Thoracic aorta (tissue), 2 donors: ENCODE measurements around the gene MAP3K9. TPM values are rescaled to one million over a fixed set of nuclear protein-coding genes. Genes with fewer than 3 reads are reported as not detected.

ENCODE experiments used
- ATAC-seq: fragments of 150-250 bp; one replicate; pipeline ENCODE4 v1.8.0; 2017; ENCODE audit warnings: low read depth; ENCODE audit not compliant: insufficient number of reproducible peaks, low FRiP score
- DNase-seq: peaks from one replicate; pipeline ENCODE4 v3.0.0-alpha.2; 2020; ENCODE audit warnings: low spot score
- H3K27ac ChIP-seq, 2 donors: fragments of 200-600 bp; sonication (generic); 1 replicate in 1 of 2; 2 replicates in 1 of 2; pipeline ENCODE4 v1.5.1; 2016; ENCODE audit warnings: mild to moderate bottlenecking in 2 of 2, moderate library complexity in 2 of 2
- H3K27me3 ChIP-seq: fragments of 200-600 bp; sonication (generic); replicated peaks from 2 replicates; pipeline ENCODE4 v1.6.0; 2016; ENCODE audit warnings: mild to moderate bottlenecking; ENCODE audit not compliant: insufficient read depth
- H3K36me3 ChIP-seq: fragments of 200-600 bp; sonication (generic); one replicate; pipeline ENCODE4 v1.5.1; 2016
- H3K4me1 ChIP-seq, 2 donors: fragments of 200-600 bp; sonication (generic); 1 replicate in 1 of 2; 2 replicates in 1 of 2; pipeline versions ENCODE4 v1.5.1 to v1.6.0; 2016; ENCODE audit warnings: low read depth in 2 of 2, mild to moderate bottlenecking in 1 of 2; ENCODE audit not compliant: control insufficient read depth in 1 of 2
- H3K4me3 ChIP-seq: fragments of 200-600 bp; sonication (generic); 2 replicates; pipeline ENCODE4 v1.5.1; 2016; ENCODE audit warnings: mild to moderate bottlenecking
- H3K9me3 ChIP-seq: fragments of 200-600 bp; sonication (generic); 2 replicates; pipeline ENCODE4 v1.5.1; 2016
- total RNA-seq, 2 donors: library from RNA; depleted of rRNA; stranded (reverse); fragments of >200 nt; gene quantifications; one replicate each; pipeline versions ENCODE4 v1.1.0 to v1.2.3, GENCODE V29; 2016
- TF ChIP-seq, protein P1 (sequence below): fragments of 200-600 bp; sonication (generic); IDR thresholded peaks from one replicate; pipeline ENCODE4 v1.5.1; 2019; ENCODE audit warnings: antibody characterized with exemption

Gene MAP3K9
- total RNA-seq, 2 donors from 2014 or later = 0.63 to 1.1 TPM

DNA sequence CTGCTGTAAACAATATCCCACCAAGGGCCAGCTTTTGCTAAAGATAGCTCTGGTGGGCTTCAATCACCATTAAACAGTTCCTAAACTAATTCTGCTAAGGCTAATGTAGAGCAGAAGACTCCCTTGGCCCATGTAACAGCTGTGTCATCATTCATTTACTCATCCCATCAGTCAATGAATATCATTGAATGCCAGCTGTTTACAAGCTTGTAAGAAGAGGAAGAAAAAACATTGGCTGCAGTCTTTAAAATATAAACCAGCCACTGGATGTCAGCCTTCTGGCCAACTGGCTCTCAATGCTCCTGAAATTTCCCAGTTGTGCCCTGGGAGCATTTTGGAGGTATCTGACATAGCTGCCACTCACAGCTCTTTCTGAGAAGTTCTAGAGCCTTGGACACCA lies 18.0 kb upstream of the MAP3K9 start:
- no peaks in the 10 kb centered on the region for H3K36me3 ChIP-seq
- no peak for ATAC-seq

DNA sequence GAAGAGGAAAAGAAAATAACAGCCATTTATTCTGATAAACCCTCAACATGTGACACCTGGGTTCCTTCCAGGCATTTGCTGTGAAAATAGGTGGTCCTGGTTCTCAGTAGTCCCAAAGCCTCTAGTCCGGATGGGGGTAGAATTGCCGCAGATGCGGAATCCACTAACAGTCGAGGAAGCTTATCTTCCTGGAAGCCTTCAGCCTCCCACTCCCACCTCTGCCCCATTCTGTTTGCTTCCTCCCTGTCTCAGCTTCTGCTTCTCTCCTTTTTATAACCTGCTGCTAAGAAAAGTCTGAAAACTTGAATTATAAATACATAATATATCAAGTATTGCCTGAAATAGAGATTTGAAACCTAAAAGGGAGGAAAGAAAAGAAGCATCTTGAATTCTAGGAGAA lies 14.0 kb upstream of the MAP3K9 start:
- no peak overlapping the region for H3K27ac ChIP-seq
- H3K4me1 ChIP-seq = peaks cover 6 to 14% of the 10 kb centered on the region in 2 donors
- no peak overlapping the region for H3K4me3 ChIP-seq
- DNase-seq = no peak
- TF ChIP-seq, protein P1, sequence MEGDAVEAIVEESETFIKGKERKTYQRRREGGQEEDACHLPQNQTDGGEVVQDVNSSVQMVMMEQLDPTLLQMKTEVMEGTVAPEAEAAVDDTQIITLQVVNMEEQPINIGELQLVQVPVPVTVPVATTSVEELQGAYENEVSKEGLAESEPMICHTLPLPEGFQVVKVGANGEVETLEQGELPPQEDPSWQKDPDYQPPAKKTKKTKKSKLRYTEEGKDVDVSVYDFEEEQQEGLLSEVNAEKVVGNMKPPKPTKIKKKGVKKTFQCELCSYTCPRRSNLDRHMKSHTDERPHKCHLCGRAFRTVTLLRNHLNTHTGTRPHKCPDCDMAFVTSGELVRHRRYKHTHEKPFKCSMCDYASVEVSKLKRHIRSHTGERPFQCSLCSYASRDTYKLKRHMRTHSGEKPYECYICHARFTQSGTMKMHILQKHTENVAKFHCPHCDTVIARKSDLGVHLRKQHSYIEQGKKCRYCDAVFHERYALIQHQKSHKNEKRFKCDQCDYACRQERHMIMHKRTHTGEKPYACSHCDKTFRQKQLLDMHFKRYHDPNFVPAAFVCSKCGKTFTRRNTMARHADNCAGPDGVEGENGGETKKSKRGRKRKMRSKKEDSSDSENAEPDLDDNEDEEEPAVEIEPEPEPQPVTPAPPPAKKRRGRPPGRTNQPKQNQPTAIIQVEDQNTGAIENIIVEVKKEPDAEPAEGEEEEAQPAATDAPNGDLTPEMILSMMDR = no peak
- ATAC-seq = no peak
- no peaks in the 10 kb centered on the region for H3K27me3 ChIP-seq
- H3K36me3 ChIP-seq = no peaks in the 10 kb centered on the region
- H3K9me3 ChIP-seq = no peaks in the 10 kb centered on the region

More for the DNA sequence above, 18.0 kb upstream of the MAP3K9 start:
- no peak overlapping the region for H3K27ac ChIP-seq
- no peaks in the 10 kb centered on the region for H3K9me3 ChIP-seq
- H3K4me1 ChIP-seq = peaks cover 0 to 7% of the 10 kb centered on the region in 2 donors
- H3K27me3 ChIP-seq = no peaks in the 10 kb centered on the region
- DNase-seq = no peak
- H3K4me3 ChIP-seq = no peak overlapping the region
- TF ChIP-seq, protein P1 = no peak

DNA sequence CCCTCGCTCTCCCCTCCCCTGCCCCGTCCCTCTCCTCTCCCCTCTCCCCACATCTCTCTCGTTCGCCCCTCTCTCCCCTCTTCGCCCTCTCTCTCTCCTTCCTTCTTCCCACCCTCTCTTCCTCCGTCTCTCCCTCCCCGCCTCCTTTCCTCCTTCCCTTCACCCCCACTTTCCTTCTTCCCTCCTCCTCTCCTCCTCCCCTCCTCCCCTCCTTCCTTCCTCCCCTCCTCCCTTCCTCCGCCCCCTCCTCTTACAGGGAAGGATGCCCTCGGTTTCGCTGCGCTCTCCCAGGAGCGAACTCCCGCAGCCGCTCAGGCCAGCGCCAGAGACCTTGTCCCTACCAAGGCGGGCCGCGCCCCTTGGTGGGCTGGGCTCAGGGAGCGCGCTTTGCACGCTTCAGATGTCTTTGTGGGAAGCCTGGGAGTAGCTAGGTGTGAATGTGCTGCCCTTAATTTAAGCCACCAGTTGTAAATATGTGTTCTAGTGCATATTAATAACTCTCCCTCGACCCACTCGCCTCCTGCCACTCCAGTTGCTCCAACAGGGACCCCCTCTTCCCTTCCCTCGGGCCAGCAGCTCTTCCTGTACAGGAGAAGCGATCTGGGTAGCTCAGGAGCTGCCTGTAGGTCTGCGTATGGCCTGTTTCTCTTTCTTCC lies 13.3 kb upstream of the MAP3K9 start:
- DNase-seq (no peak), ATAC-seq (no peak)
- TF ChIP-seq, protein P1 = no peak
- Histone ChIP-seq H3K9me3 (no peaks in the 10 kb centered on the region), H3K4me1 (peaks cover 6 to 14% of the 10 kb centered on the region in 2 donors), H3K4me3 (peak overlapping the region; percentile 85), H3K27me3 (no peaks in the 10 kb centered on the region), H3K36me3 (no peaks in the 10 kb centered on the region), H3K27ac (no peak overlapping the region)

DNA sequence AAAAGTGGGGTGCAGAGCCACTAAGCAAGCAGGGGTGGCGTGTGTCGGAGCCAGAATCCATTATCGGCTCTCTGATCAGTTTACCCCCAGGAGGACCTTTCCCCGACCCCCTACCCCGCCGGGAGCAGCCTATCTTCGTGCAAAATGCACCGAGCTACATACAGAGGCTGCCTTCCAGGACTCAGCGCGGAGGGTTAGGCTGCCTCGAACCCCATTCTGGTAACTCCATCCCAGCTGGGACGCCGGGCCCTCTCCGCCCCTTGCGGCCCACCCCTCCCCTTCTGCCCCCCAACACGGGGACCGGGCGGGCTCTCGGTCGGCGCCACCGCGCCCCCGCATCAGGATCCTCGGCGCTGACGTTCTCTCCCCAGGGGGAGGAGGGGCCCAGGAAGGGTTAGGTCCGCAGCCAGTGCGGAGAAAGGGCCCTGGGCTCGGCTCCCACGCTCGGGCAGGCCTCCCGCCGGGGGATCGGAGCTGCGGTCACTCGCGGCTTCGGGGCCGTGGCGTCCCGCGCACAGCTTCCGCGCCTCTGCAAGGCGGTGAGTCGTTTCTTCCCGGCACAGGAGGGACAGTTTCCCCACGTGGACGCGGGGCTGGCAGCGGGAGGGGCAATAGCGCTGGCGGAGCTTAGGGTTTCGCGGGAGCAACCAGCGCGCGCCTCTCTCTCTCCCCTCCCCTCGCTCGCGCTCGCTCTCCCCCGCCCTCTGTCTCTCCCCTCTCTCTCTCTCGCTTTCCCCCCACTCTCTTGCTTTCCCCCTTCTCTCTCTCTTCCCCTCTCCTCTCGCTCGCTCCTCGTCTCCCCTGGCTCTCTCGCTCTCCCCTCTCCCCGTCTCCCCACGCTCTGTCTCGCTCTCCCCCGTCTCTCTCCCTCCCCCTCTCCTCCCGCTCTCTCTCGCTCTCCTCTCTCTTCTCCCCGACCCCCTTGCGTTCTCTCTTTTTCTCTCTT lies 12.5 kb upstream of the MAP3K9 start:
- Histone ChIP-seq H3K9me3 (no peaks in the 10 kb centered on the region), H3K4me1 (peaks cover 6 to 14% of the 10 kb centered on the region in 2 donors), H3K4me3 (peak overlapping the region; percentile 85), H3K27ac (no peak overlapping the region), H3K27me3 (no peaks in the 10 kb centered on the region), H3K36me3 (no peaks in the 10 kb centered on the region)
- no peak for ATAC-seq
- no peak for DNase-seq
- TF ChIP-seq, protein P1 = no peak

DNA sequence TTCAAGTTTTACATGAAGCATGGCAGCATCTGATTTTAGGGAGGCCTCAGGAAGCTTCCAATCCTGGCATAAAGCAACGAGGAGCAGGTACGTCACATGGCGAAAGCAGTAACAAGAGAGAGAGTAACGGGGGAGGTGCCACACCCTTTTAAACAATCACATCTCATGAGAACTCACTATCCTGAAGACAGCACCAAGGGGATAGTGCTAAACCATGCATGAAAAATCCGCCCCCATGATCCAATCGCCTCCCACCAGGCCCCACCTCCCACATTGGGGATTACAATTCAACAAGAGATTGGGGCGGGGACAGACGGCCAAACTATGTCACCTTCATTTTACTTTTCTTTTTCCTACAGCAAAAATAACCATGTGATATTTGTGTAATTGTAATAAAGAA lies 7.2 kb upstream of the MAP3K9 start:
- TF ChIP-seq, protein P1 = no peak
- H3K4me1 ChIP-seq = peaks cover 4 to 6% of the 10 kb centered on the region in 2 donors
- ATAC-seq (no peak), DNase-seq (no peak)
- H3K4me3 ChIP-seq = no peak overlapping the region
- H3K9me3 ChIP-seq = no peaks in the 10 kb centered on the region
- no peak overlapping the region for H3K27ac ChIP-seq
- no peaks in the 10 kb centered on the region for H3K36me3 ChIP-seq
- H3K27me3 ChIP-seq = no peaks in the 10 kb centered on the region
